ENCODE data around the gene WWOX.

The WWOX gene

DNA sequence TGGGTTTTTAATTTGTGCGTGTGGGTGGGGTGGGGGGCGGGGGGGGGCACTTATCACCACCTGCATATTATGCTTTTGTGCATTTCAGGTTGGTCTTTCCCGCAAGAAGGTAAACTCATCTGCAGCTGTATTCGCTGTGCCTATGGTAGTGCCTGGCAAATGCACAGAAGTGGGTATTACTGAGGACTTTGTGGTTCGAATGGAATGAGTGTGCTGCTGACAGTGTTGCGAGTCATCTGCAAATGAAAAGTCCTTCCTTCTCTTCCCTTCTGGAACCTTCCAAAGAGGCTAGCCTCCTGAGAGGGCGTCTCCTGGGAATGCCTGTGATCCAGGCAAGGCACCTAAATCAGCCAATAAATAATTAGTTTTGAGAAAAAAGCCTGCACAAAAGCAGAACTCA is 968.1 kb downstream of the WWOX start:
- peaks cover 0 to 6% (median 2%) of the 10 kb centered on the region in 4 donors for H3K4me1 ChIP-seq
- no peak for DNase-seq
- no peak overlapping the region for H3K4me3 ChIP-seq
- intact Hi-C loops (cut with DNase I; ENCODE audit: low total_unique reads) = no loop called here
- H3K27ac ChIP-seq = no peak overlapping the region
- TF ChIP-seq, protein P1, sequence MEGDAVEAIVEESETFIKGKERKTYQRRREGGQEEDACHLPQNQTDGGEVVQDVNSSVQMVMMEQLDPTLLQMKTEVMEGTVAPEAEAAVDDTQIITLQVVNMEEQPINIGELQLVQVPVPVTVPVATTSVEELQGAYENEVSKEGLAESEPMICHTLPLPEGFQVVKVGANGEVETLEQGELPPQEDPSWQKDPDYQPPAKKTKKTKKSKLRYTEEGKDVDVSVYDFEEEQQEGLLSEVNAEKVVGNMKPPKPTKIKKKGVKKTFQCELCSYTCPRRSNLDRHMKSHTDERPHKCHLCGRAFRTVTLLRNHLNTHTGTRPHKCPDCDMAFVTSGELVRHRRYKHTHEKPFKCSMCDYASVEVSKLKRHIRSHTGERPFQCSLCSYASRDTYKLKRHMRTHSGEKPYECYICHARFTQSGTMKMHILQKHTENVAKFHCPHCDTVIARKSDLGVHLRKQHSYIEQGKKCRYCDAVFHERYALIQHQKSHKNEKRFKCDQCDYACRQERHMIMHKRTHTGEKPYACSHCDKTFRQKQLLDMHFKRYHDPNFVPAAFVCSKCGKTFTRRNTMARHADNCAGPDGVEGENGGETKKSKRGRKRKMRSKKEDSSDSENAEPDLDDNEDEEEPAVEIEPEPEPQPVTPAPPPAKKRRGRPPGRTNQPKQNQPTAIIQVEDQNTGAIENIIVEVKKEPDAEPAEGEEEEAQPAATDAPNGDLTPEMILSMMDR (IDR thresholded peaks at IDR 0.05) = no peak
- H3K27me3 ChIP-seq = no peaks in the 10 kb centered on the region
- no peaks in the 10 kb centered on the region for H3K9me3 ChIP-seq
- H3K36me3 ChIP-seq = no peaks in the 10 kb centered on the region

DNA sequence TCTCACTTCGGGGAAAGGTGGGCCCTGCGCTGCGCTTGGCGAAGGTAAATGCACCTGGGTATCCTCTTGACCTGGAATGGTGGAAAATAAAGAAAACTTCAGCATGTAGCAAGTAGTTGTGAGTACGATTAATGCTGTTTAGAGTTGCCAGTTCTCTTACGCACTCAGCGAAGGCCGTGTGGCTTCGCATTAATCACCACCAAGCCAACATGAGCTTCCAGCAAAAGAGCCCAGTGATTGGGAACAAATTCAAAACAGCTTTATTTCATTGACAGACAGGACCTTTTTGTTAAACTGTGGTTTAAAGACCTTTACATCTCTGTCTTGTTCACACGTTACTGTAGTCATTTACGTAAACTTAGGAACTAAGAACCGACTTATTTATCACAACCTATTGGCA is 969.7 kb downstream of the WWOX start:
- DNase-seq = no peak
- no peak overlapping the region for H3K27ac ChIP-seq

DNA sequence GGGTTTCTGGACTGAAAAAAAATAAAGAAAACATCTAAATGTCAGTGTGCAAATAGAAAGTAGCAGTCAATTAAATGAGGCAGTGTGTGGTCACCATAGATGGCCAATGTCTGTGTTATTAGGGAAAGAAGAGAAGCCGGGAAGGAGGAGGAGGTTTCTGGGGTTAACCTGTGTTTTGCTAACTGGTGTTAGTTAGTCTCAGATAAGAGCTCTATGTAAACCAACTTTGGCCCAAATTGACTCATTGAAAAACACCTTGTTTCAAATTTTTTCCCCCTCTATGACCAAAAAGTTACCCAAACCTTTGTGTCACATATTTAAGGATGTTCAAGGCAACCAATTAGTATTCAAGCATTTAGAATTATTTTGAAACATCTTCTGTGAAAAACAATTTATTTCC is 970.2 kb downstream of the WWOX start:
- Histone ChIP-seq H3K4me3 (no peak overlapping the region), H3K4me1 (peaks cover 0 to 6% (median 2%) of the 10 kb centered on the region in 4 donors), H3K27ac (peak overlapping the region in 1 of 2 donors; percentile 26), H3K27me3 (no peaks in the 10 kb centered on the region), H3K36me3 (no peaks in the 10 kb centered on the region), H3K9me3 (no peaks in the 10 kb centered on the region)
- intact Hi-C loops (cut with DNase I; ENCODE audit: low total_unique reads) = no loop called here
- TF ChIP-seq, protein P1 (IDR thresholded peaks at IDR 0.05) = no peak
- DNase-seq = no peak

More for the DNA sequence above, 969.7 kb downstream of the WWOX start:
- Histone ChIP-seq H3K27me3 (no peaks in the 10 kb centered on the region), H3K9me3 (no peaks in the 10 kb centered on the region), H3K4me1 (peaks cover 0 to 6% (median 2%) of the 10 kb centered on the region in 4 donors), H3K4me3 (no peak overlapping the region), H3K36me3 (no peaks in the 10 kb centered on the region)
- intact Hi-C loops (cut with DNase I; ENCODE audit: low total_unique reads) = no loop called here
- TF ChIP-seq, protein P1 (IDR thresholded peaks at IDR 0.05) = no peak

- Histone ChIP-seq H3K9me3 (no peaks in the 10 kb centered on the region), H3K4me3 (no peak overlapping the region), H3K4me1 (peaks cover 0 to 6% (median 2%) of the 10 kb centered on the region in 4 donors), H3K27me3 (no peaks in the 10 kb centered on the region), H3K27ac (no peak overlapping the region), H3K36me3 (no peaks in the 10 kb centered on the region)
- TF ChIP-seq, protein P1 (IDR thresholded peaks at IDR 0.05) = no peak
- intact Hi-C loops (cut with DNase I; ENCODE audit: low total_unique reads) = no loop called here
- DNase-seq = no peak
These were observed 972.0 kb downstream of the WWOX start for GRCh38 chr16:79071424-79071823.

DNA sequence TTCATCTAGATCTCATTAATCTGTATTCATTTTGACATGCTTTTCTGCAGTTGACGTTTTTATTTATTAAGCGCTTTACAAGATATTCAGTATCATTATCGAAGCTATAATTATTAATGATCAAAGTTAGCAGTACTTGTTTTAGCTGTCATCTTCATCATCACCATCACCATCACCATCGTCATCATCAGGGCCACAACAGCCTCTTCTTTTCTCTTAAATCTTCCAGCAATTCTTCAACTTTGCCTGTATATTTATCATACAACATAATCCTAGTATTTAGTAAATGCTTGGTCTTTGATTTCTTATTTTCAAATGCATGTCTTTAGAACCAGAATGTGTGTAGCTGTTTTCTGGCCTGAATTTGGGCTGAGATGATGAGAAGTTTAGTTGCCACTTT is 973.1 kb downstream of the WWOX start:
- Histone ChIP-seq H3K4me1 (peaks cover 0 to 6% (median 2%) of the 10 kb centered on the region in 4 donors), H3K36me3 (no peaks in the 10 kb centered on the region), H3K4me3 (no peak overlapping the region), H3K27me3 (no peaks in the 10 kb centered on the region), H3K9me3 (no peaks in the 10 kb centered on the region), H3K27ac (no peak overlapping the region)
- DNase-seq = no peak
- TF ChIP-seq, protein P1 (IDR thresholded peaks at IDR 0.05) = no peak
- intact Hi-C loops (cut with DNase I; ENCODE audit: low total_unique reads) = no loop called here

- no peak for DNase-seq
- Histone ChIP-seq H3K4me3 (no peak overlapping the region), H3K27ac (no peak overlapping the region), H3K36me3 (no peaks in the 10 kb centered on the region), H3K4me1 (peaks cover 0 to 6% (median 2%) of the 10 kb centered on the region in 4 donors), H3K9me3 (no peaks in the 10 kb centered on the region), H3K27me3 (no peaks in the 10 kb centered on the region)
- intact Hi-C loops (cut with DNase I; ENCODE audit: low total_unique reads) = no loop called here
- TF ChIP-seq, protein P1 (IDR thresholded peaks at IDR 0.05) = no peak
These were observed 974.1 kb downstream of the WWOX start for GRCh38 chr16:79073566-79073965.

Data from tibial artery (tissue), 4 donors.